Measurements from ENCODE around the gene CEP295NL. TPM values are rescaled to one million over a fixed set of nuclear protein-coding genes. Genes with fewer than 3 reads are reported as not detected.

CEP295NL gene
- total RNA-seq, 3 donors from 2014 or later (not counting 1 experiment from before 2014, with no cell fraction given), result 0.52 to 2.7 (median 2.1) TPM

GRCh38 chr17:78897664-78898047 lies 5.3 kb downstream of the CEP295NL start:
- H3K4me3 Mint-ChIP-seq, result no peak overlapping the region
- Histone ChIP-seq H3K9me3 (ENCODE audit: control insufficient read depth, insufficient read depth, low read length) (no peaks in the 10 kb centered on the region), H3K4me3 (ENCODE audit: low read length) (no peak overlapping the region), H3K27ac (ENCODE audit: low read length) (no peak overlapping the region), H3K27me3 (ENCODE audit: control insufficient read depth, insufficient read depth, low read length) (no peaks in the 10 kb centered on the region), H3K4me1 (ENCODE audit: control insufficient read depth, insufficient read depth, low read length) (peaks cover 4% of the 10 kb centered on the region), H3K36me3 (ENCODE audit: control insufficient read depth, insufficient read depth, low read length) (no peaks in the 10 kb centered on the region)
- 89% methylated on average over 7 of the region's 7 CpGs for whole genome bisulfite sequencing (ENCODE audit: insufficient coverage)
- peaks cover 0 to 4% of the 10 kb centered on the region in 2 donors for H3K4me1 Mint-ChIP-seq
- H3K36me3 Mint-ChIP-seq, result no peaks in the 10 kb centered on the region
- intact Hi-C loops (cut with micrococcal nuclease), result no loop called here
- no peak for DNase-seq
- no peak for ATAC-seq
- no peak for TF ChIP-seq CTCF (IDR thresholded peaks at IDR 0.05)
- no peaks in the 10 kb centered on the region for H3K9me3 Mint-ChIP-seq
- no peaks in the 10 kb centered on the region for H3K27me3 Mint-ChIP-seq (ENCODE audit: low read depth in 2 of 2)
- H3K27ac Mint-ChIP-seq, result no peak overlapping the region

- H3K9me3 Mint-ChIP-seq, result no peaks in the 10 kb centered on the region
- H3K4me3 Mint-ChIP-seq, result no peak overlapping the region
- TF ChIP-seq CTCF (IDR thresholded peaks at IDR 0.05), result no peak
Measured at GRCh38 chr17:78896834-78897663, 6.0 kb downstream of the CEP295NL start.

GRCh38 chr17:78896091-78896833 lies 6.7 kb downstream of the CEP295NL start:
- H3K27ac Mint-ChIP-seq, result no peak overlapping the region
- intact Hi-C loops (cut with micrococcal nuclease), result no loop called here
- no peaks in the 10 kb centered on the region for H3K36me3 ChIP-seq (ENCODE audit: control insufficient read depth, insufficient read depth, low read length)

More at GRCh38 chr17:78896834-78897663, 6.0 kb downstream of the CEP295NL start:
- H3K9me3 ChIP-seq (ENCODE audit: control insufficient read depth, insufficient read depth, low read length), result no peaks in the 10 kb centered on the region
- Mint-ChIP-seq H3K27me3 (ENCODE audit: low read depth in 2 of 2) (no peaks in the 10 kb centered on the region), H3K27ac (no peak overlapping the region), H3K36me3 (no peaks in the 10 kb centered on the region), H3K4me1 (peaks cover 0 to 6% of the 10 kb centered on the region in 2 donors)
- no peaks in the 10 kb centered on the region for H3K27me3 ChIP-seq (ENCODE audit: control insufficient read depth, insufficient read depth, low read length)
- ATAC-seq (no peak), DNase-seq (no peak)
- no peak overlapping the region for H3K4me3 ChIP-seq (ENCODE audit: low read length)
- H3K27ac ChIP-seq (ENCODE audit: low read length), result no peak overlapping the region
- no peaks in the 10 kb centered on the region for H3K36me3 ChIP-seq (ENCODE audit: control insufficient read depth, insufficient read depth, low read length)
- intact Hi-C loops (cut with micrococcal nuclease), result no loop called here
- H3K4me1 ChIP-seq (ENCODE audit: control insufficient read depth, insufficient read depth, low read length), result peaks cover 10% of the 10 kb centered on the region
- WGBS (ENCODE audit: insufficient coverage), result 91% methylated on average over 34 of the region's 34 CpGs

More at GRCh38 chr17:78896091-78896833, 6.7 kb downstream of the CEP295NL start:
- no peak for ATAC-seq
- H3K27me3 ChIP-seq (ENCODE audit: control insufficient read depth, insufficient read depth, low read length), result no peaks in the 10 kb centered on the region
- H3K4me3 ChIP-seq (ENCODE audit: low read length), result no peak overlapping the region
- H3K4me3 Mint-ChIP-seq, result no peak overlapping the region
- no peaks in the 10 kb centered on the region for H3K9me3 ChIP-seq (ENCODE audit: control insufficient read depth, insufficient read depth, low read length)
- 84% methylated on average over 20 of the region's 20 CpGs for WGBS (ENCODE audit: insufficient coverage)
- peaks cover 18% of the 10 kb centered on the region for H3K4me1 ChIP-seq (ENCODE audit: control insufficient read depth, insufficient read depth, low read length)
- no peak for DNase-seq
- peaks cover 0 to 6% of the 10 kb centered on the region in 2 donors for H3K4me1 Mint-ChIP-seq
- no peak overlapping the region for H3K27ac ChIP-seq (ENCODE audit: low read length)
- no peak for TF ChIP-seq CTCF (IDR thresholded peaks at IDR 0.05)
- no peaks in the 10 kb centered on the region for H3K36me3 Mint-ChIP-seq
- peaks cover 0 to 5% of the 10 kb centered on the region in 2 donors for H3K27me3 Mint-ChIP-seq (ENCODE audit: low read depth in 2 of 2)
- H3K9me3 Mint-ChIP-seq, result no peaks in the 10 kb centered on the region
